LNCaP clone FGC (cell line): ENCODE data around the gene MSRB2.

Experiments
- DNase-seq: peaks from one replicate; pipeline ENCODE4 v3.0.0-alpha.2; 2011; ENCODE audit warnings: low read depth
- H3K4me3 ChIP-seq: 2 replicates; pipeline ENCODE4 v1.5.1; 2011; ENCODE audit warnings: mild to moderate bottlenecking, low read depth, low read length, control low read depth
- TF ChIP-seq, protein P1 (sequence below): IDR thresholded peaks from 2 replicates; pipeline ENCODE4 v1.5.1; 2012; ENCODE audit warnings: mild to moderate bottlenecking; ENCODE audit not compliant: control insufficient read depth, insufficient read depth; ENCODE audit errors: extremely low read depth

MSRB2 gene

DNA sequence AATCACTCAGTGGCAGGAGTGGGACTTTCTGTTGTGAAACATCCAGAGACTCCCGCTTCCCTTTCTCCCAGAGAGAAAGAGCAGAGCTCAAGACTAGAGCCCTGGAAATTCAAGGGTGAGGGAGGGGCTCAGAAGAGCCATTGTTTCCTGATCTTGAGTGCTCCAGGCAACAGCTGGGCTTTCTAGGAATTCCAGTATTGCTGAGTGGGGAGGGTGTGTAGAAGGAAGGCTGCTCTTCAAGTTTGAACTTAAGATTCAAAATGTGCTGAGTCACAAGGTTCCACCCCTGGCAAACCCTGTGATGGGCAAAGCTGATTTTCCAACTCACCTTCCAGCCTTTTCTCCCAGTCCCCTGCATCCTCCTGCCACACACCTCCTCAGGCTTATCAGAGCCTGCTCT lies 42.3 kb upstream of the MSRB2 start:
- DNase-seq = no peak
- no peak overlapping the region for H3K4me3 ChIP-seq
- TF ChIP-seq, protein P1, sequence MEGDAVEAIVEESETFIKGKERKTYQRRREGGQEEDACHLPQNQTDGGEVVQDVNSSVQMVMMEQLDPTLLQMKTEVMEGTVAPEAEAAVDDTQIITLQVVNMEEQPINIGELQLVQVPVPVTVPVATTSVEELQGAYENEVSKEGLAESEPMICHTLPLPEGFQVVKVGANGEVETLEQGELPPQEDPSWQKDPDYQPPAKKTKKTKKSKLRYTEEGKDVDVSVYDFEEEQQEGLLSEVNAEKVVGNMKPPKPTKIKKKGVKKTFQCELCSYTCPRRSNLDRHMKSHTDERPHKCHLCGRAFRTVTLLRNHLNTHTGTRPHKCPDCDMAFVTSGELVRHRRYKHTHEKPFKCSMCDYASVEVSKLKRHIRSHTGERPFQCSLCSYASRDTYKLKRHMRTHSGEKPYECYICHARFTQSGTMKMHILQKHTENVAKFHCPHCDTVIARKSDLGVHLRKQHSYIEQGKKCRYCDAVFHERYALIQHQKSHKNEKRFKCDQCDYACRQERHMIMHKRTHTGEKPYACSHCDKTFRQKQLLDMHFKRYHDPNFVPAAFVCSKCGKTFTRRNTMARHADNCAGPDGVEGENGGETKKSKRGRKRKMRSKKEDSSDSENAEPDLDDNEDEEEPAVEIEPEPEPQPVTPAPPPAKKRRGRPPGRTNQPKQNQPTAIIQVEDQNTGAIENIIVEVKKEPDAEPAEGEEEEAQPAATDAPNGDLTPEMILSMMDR = no peak

DNA sequence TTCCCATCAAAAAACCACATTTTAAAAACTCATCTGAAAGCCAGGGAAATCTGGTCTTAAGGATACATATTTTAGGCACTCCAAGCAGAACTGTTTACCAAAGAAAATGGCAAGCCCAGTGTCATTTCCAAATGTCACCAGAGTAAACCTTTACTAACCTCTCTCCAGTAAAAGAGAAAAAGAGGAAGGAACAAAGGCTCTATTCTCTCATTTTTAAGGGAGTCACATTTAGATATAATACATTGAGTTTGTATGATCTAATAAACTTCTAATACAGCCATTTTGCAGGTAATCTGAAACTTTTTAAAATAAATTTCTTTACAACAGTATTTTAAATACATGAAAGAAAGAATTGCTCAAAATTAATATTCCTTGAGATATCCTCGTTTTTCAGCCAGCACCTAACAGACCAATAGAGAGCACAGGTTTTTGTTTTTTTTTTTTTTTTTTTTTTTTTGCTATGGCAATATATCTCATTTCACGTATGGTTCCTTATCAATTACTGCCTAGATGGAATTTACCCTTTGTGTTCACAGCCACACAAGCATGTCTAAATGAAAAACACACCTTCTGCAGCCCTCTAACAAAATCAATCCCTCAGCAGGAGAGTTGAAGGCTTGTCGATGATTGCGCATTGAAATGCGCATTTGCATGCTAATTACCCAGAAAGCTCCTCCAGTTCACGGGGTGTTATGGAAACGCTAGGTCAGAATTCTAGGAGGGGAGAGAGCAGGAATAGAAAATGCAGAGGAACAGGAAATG lies 39.8 kb upstream of the MSRB2 start:
- no peak overlapping the region for H3K4me3 ChIP-seq
- TF ChIP-seq, protein P1 = no peak
- no peak for DNase-seq

DNA sequence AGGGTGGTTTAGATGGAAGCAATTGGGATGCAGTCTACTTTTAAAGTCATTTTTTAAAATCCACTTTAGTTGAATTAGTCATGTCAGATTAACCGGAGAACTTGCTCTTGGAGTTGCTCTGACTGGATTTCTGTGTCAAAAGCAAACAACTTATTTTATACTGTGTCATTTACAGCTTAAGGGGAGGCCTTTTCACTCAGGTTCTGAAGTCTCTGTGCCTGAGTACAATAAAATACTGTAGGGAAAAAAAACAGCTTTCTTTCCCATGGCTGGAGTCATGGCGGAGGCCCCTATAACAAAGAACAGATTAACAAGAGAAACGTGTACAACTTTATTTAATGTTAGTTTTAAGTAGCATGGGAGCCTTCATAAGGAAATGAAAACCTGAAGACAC lies 39.2 kb upstream of the MSRB2 start:
- no peak for DNase-seq
- TF ChIP-seq, protein P1 = no peak

DNA sequence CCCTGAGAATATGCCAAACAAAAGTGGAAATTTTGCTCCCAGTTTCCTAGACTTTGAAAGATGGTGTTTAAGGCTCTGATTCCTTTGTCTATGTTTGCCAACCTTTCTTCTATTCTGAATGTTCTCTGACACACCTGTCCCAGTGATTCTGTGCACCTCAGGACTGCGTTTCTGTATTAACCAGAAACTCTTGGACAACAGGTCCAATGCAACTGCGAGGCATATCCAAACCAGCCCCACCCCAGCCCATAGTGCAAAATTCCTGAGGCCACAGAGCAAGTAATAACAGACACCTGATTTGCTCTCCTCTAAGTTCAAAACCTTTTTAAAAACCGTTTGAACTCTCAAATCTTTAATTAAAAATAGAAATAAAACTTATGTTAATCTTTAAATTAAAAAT lies 37.0 kb upstream of the MSRB2 start:
- TF ChIP-seq, protein P1 = no peak
- DNase-seq = no peak
- no peak overlapping the region for H3K4me3 ChIP-seq

More for the DNA sequence above, 39.2 kb upstream of the MSRB2 start:
- no peak overlapping the region for H3K4me3 ChIP-seq

DNA sequence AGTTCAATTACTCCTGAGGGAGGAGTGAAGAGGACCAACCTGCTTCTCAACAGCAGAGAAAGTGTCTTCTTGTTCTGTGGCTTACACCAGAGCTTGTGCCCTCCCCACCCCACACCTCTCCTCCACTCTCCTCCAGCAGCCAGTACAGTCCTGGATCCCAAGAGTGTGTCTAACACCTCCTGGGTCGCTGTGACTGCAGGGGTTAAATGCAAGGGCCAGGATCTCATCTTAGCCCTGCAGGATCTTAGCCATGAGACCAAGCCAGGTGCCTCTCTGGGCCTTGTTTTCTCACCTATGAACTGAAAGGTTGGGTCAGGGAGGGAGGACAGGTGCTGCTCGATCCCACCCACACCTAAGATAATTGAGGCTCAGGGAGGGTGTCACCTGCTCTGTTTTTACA lies 34.5 kb upstream of the MSRB2 start:
- TF ChIP-seq, protein P1 = no peak
- no peak overlapping the region for H3K4me3 ChIP-seq
- no peak for DNase-seq

DNA sequence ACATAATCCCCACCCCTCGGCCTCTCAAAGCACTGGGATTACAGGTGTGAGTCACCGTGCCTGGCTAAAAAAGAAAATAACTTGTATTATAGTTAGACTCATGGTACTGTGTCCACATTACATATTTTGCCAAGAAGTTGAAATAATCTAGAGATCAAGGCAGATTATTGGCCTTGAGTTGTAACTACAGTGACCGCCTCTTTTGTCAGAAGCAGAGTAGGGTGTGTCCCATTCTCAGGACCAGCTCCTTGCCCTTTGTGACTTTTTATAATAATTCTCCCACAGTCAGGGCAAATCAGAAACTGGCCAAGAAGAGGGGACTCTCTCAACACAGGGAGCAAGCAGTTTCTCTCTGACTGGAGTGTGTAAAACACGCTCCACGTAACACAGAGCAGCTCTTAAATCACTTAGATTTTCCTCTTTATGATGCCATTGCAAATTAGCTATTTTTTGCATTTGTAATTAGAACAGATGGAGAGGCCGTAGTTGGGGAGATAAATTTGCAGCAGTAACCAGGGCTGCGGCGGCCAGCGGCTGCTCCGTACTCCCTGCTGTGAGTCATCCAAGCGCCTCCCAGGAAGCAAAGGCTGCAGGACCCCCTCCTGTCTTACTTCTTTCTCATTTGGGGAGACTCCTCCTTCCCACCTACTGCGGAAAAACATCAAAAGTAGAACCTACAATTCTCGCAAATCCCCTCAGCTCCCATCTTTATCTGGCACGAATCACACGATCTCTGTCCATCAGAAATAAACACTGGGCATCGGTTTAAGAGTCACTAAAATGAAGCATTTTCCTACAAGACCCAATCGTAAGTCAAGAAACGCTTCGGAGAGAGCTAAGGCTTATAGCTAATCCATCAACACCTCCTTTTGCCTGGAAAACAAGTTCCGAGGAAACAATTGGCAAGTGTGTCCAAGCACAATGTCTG lies 32.1 kb upstream of the MSRB2 start:
- DNase-seq = no peak
- no peak overlapping the region for H3K4me3 ChIP-seq
- TF ChIP-seq, protein P1 = no peak
